HG03565 (cell line): ENCODE data around the gene TMX2.
A peak's percentile ranks its signal among the peaks of the same experiment; 100 is the strongest.
"Not testable (repeated sequence)": the region's sequence is repeated elsewhere in the genome, so short reads cannot be mapped to it uniquely, and the experiment has no call there.

Source experiments
- ATAC-seq: cut with Tn5 transposase; IDR thresholded peaks from one replicate; pipeline ENCODE4 v1.9.1; 2021; ENCODE audit warnings: mild to moderate bottlenecking, moderate library complexity; ENCODE audit not compliant: unreplicated experiment

Gene TMX2

DNA sequence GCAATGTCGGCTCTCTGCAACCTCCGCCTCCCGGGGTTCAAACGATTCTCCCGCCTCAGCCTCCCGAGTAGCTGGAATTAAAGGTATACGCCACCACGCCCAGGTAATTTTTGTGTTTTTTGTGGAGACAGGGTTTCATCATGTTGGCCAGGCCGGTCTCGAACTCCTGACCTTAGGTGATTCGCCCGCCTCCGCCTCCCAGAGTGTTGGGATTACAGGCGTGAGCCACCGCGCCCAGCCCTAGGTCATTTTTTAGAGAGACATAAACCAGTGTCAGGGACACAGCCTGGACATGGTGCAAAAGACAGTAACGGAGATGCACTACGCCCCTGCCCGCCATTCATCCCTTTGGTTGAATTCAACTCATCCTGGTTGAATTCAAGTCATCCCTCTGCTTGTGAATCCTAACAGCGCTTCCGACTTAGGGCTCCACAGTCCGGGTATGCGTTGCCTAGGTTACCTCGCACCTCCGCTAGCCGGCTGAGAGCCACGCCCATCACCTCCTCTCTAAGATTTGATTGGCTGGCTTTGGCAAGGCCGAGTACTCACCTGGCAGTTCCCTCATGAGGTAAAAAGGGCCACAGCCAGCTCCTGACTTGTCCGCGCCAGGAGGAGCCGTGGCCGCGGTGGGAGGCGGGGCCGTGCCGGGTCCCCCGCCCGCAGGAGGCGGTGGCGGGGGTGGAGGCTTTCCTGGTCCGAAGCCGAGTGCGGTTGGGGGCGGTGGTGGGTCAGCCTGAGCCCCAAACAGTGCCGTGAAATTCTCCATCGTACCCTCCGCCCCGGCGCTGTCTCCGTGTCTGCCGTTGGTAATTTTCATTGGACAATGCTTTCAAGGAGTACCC is 758 bp upstream of the TMX2 start, which contains the start of gene MED19:
MED19 (minus strand) TSS at position 802 of the 842 bp plus-strand sequence; CDS start at position 766, 36 bp downstream.
- peak; percentile 35 for ATAC-seq

- no peak for ATAC-seq
These were observed 1.4 kb downstream of the TMX2 start for GRCh38 chr11:57713835-57714234.

GRCh38 chr11:57716726-57717125 is 4.3 kb downstream of the TMX2 start:
- ATAC-seq: not testable (repeated sequence)

DNA sequence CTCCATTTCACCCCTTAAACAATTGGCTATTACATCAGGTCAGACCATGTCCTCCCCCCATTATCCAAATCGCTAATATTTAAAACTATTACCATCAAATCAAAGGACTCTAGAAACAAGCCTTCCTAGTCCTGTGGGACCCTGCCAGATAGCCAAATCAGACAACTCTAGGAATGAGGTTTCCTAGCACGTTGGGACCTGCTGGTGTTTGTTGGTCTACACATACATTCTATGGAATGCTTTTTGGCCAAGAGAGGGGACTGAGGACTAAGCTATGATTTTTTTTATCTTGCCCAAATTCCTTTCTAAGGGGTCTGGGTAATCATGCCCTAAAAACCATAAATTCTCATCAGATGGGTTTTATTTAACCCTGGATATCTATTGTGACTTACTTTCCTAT is 14.8 kb downstream of the TMX2 start:
- no peak for ATAC-seq

DNA sequence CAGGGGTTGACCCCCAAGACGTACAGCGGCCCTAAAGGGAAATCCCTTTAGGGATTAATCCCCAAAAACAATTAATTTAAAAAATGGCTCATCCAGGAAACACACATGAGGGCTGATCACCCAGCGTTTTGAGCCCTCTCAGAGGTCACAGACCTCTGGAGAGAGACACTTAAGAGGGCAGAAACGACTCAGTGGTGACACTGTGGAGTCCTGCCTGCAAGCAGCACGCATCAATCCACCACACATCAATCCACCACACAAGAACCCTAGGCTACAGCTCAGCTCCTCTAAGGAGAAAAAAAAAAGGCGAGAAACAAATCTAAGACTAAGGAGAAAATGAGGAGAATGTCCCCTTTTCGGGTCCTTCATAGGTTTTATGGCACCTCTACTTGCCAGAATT is 16.4 kb downstream of the TMX2 start:
- no peak for ATAC-seq

GRCh38 chr11:57729479-57729878 is 17.1 kb downstream of the TMX2 start:
- no peak for ATAC-seq

DNA sequence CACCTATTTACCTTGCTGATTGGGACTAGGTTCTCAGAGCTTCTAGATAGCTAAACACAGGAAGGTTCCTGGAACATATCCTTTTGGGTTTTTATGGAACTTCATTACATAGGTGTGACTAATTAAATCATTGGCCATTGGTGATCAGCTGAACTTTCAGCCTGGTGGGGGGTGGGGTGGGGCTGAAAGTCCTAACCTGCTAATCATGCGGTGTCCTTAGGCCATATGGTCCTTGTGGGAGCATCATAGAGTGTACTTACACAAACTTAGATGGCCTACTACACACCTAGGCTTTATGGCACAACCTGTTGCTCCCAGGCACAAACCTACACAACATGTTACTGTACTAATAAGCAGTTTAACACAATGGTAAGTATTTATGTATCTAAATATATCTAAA is 20.3 kb downstream of the TMX2 start:
- no peak for ATAC-seq

GRCh38 chr11:57735619-57736298 is 23.4 kb downstream of the TMX2 start:
- peak; percentile 53 for ATAC-seq

DNA sequence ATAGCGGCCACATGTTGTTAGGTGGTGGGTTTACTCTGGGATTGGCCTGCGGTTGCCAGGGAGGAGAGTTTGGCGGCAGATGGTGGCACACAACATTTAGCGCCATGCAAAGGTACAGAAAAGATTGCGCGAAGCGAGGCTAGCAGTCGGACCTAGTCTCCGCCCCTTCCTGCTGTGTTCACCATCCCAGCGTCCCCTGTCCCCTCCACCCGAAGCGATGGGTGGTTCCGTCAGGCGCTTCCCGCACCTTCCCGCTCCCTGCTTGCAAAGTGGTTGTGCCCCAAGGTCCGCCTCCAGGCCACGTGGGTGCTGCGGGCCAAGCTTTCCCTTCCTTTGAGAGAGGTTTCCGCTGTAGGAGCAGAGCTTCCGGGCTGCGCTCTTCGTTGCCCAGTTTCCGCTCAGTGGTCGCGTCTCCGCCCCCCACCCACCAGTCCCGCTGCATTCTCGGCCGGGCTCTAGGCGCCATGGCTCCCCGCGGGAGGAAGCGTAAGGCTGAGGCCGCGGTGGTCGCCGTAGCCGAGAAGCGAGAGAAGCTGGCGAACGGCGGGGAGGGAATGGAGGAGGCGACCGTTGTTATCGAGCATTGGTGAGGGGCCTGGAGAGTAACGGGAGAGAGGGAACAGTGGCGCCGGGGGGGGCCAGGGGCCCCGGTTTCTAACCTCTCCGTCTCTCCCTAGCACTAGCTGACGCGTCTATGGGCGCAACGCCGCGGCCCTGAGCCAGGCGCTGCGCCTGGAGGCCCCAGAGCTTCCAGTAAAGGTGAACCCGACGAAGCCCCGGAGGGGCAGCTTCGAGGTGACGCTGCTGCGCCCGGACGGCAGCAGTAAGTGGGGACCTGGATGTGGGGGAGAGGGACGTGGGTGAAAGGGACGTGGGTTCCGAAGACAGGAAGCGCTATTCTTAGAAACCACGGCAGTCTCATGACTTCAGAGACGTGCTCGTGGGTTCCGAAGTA is 29.0 kb downstream of the TMX2 start, which contains the start of gene SELENOH:
SELENOH (plus strand) TSS at position 360 of the 955 bp plus-strand sequence; CDS start at position 465, 105 bp downstream.
- ATAC-seq: peak; percentile 84

- ATAC-seq: no peak
These were observed 29.7 kb downstream of the TMX2 start for GRCh38 chr11:57742087-57742452.

DNA sequence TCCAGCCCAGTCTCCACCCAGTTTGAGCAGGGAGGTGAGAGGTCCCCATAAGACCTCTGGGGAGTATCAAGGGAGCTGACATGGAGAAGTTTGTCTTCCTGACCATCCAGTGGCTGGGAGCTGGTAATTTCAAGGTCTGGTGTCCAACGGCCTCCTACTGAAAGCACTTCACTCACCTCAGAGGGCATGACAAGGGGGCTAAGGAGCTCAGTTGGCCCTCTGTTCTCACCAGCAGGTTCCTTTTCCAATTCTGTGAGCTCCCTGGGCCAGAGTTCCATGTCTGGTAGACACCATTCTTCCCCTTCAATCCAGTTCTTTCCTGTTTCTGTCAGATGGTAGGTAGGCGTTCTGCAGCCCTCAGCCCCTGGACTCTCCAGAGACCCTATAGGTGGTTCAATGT is 32.0 kb downstream of the TMX2 start:
- no peak for ATAC-seq

- no peak for ATAC-seq
These were observed 32.8 kb downstream of the TMX2 start for GRCh38 chr11:57745206-57745605.

- no peak for ATAC-seq
These were observed 34.5 kb downstream of the TMX2 start for GRCh38 chr11:57746920-57747319.

DNA sequence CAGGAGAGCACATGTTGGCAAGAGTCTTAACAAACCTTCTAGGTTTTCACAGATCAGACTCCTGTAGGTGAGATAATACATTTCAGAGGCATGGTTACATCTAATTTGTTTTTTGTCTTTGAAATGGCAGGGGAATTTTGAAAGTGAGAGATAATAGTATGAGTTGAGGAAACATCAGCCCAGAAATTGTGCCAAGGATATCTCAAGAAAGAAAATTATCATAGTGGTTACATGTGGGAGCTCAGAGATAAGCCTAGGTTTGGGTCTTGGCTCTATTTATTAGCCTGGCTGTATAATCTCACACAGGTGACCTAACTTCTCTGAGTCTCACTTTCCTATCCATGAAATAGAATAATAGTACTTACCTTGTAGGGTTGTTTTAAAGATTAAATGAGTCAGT is 38.8 kb downstream of the TMX2 start:
- no peak for ATAC-seq

DNA sequence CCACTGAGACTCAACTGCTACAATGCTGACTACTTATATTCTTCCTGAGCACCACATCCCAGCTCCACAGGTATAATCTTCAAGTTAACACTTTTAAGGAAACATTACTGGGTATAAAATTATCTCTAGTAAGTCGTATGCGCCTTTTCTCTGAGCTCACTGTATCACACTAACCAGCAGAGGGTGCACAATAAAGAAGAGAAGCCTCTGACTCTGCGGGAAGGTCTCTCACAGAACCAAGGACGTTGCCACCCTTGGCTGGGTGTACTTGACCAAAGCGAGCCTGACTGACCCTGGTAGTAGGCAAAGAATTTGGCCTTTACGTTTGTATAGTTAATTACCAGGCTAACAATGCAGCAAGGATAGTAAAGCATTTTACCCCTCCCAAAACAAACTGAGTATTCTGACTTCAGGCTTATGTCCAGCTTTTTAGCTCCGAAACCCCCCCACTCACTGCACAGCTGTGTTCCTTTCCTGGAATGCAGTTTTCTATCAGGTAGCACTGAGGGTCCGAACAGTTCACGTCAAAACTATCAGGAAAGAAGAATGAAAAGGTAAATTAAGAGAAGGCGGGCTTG is 39.4 kb downstream of the TMX2 start, which contains the start of gene BTBD18:
BTBD18 (minus strand) TSS at position 144 of the 578 bp plus-strand sequence. CDS start 631 bp downstream, outside the sequence.
- ATAC-seq: no peak

- ATAC-seq: no peak
These were observed 40.6 kb downstream of the TMX2 start for GRCh38 chr11:57752954-57753353.

DNA sequence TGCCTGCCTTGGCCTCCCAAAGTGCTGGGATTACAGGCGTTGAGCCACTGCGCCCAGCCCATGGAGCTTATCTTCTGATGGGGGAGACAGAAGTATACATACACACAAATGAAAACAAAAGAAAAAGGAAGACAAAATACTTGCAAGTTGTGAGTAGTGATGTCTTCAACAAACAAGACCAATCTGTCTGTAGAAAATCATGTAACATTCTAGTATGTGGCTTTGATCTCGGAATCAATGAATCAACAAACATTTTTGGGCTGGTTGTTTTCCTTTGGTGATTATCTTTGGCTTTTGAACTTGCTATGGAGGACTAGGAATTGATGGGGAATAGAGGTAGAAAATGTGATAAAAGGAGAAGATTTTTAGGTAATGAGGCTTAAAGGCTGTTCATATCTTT is 45.8 kb downstream of the TMX2 start:
- no peak for ATAC-seq

DNA sequence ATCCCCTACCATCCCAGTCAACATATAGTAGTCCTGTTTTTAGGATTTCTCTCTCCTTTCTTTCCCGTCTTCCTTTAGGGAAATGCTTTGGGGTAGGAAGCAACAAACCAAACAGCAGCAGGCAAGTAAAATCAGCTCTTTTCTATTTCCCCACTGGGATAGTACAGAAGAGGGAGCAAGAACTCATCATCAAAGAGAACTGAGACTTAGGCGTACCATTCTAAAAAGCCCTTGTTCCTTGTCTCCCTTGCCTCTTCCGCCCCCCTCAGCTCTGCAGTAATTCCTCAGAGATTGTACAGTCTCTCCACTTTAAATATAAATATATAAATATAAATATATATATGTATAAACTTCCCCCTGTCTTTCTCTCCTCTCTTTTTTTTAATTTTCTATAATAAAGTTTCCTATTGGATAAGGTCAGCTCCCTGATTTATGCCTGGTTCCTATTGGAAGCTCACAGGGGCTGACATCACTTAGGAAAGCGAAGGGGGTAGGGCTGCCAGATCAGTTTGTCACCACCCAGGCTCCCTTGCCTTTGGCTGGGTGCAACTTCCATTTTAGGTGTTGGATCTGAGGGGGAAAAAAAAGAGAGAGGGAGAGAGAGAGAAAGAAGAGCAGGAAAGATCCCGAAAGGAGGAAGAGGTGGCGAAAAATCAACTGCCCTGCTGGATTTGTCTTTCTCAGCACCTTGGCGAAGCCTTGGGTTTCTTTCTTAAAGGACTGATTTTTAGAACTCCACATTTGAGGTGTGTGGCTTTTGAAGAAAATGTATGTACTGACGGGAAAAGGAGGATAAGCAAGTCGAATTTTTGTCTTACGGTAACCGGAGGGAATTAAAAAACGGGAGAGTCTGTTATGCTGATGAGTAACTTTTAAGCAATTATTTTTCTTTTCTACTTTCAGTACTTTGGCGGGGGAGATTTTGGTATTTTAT is 49.2 kb downstream of the TMX2 start, which contains the start of gene CTNND1:
CTNND1 (plus strand) TSS at position 502 of the 934 bp plus-strand sequence. CDS start 29,677 bp downstream, outside the sequence.
- ATAC-seq: peak; percentile 70

- ATAC-seq: no peak
These were observed 50.0 kb downstream of the TMX2 start for GRCh38 chr11:57762235-57762861.
